ENCODE results near the gene URB2. TPM values are rescaled to one million over a fixed set of nuclear protein-coding genes. Genes with fewer than 3 reads are reported as not detected.

The URB2 gene
- total RNA-seq, 1 donor from 2014 or later = 12.4 TPM

DNA sequence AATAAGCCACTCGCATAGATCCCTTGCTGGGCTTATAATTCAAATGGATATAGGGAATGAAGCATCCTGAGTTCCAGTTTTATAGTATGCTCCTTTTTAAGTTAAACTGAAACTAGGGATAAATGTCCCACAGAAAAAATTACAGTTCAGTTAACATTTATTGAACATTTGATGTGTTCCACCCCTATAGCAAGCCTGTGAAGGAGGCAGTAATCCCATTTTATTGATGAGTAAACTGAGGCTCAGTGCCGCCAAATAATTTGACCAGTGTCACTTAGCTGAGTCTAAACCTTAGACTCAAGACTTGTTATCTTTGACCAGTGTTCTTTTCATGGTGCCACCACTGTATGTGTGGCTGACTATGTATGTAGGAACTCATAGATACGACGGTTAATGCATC, 22.4 kb downstream of the URB2 start:
- no peak for DNase-seq

DNA sequence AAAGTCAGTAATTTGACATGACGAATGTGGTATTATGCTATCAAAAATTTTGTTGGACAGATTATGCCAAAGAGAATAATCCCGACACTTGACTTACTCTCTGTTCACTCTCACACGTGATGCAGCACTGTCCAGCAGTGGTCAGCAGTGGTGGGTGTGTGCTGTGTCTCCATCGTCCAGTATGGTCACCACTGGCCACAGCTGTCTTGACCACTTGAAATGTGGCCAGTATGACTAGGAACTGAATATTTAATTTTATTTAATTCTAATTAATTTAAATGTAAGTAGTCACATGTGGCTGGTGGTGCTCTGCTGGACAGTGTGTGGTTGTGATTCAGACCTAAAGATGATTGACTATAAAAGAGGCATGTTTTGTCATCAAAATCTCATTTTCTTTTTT, 24.0 kb downstream of the URB2 start:
- DNase-seq = no peak

DNA sequence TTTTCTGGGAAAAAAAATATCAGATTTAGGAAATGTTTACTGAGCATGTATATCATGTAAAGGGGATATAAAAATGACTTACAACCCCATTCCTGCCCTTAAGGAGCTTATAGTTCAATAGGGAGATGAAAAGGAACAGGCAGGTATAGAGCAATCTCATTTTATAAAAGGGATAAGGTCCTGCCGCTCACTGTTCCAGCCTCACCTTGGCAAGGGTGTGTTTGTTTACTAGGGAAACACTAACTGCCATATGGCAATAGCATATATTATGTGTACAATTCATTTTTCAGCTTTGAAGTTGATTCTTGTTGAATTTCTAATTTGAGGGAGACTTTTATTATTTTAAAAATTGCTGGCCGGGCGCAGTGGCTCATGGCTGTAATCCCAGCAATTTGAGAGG, 25.5 kb downstream of the URB2 start:
- no peak for DNase-seq

GRCh38 chr1:229653420-229653819, 27.4 kb downstream of the URB2 start:
- DNase-seq = no peak

GRCh38 chr1:229655781-229656180, 29.7 kb downstream of the URB2 start:
- no peak for DNase-seq

GRCh38 chr1:229657993-229658755, 32.1 kb downstream of the URB2 start:
- DNase-seq = no peak

DNA sequence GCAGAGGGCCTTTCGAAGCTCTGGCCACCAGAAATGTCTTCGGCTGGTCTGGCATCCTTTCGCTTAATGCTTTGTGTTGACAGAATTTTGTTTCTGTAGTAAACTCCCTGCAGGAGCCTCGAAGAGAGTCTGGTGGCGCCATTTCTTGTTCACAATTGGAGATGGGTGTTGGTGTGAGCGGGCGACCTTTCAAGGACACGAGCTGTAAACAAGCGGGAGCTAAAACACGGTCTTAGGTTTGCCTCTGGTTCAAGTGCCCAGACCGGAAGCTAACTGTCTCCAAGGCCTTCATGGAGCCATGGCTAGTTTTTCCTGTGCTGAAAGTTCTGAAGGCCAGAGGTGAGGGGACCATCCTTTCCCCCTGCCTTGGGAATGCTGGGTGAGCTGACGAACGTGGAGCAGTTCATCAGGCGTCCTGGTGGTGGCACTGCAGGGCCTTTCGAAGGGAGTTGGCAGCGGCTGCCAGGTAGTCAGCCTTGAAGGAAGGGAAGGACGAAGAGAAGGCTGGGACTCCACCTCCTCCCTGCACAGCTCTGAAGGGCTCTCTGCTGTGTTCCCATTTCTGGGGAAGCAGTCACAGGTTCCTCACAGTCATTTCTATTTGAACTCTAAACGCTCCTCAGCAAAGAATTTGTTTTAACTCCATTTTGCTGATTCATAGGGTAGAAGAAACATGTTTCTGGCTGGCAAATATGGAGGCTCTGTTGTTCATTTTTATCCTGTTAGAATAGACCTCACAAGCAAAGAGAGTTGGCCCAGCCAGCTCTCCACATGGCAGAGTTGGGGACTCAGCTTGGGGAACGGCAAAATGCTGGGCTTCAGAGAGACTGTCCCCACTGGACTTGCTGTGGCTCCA, 35.2 kb downstream of the URB2 start:
- peak; percentile 83 for DNase-seq

DNA sequence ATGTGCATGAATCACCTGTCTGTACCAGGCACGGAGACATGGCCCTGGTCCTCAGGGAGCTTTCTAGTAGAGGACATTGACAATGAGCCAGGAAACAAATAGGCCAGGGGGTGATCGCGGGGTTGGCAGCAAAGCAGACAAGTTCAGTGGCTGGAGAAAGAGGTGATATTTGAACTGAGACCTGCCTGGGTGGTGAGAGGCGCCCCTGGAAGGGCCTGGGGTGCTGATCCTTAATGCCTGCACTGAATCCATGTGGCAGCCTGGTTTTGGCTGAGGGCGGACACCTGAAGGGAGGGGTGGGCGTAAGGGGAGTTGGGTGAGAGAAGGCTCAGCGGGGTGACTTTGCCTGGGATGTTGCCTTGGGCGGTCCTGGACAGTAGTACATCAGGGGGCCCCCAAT, 35.9 kb downstream of the URB2 start:
- no peak for DNase-seq

DNA sequence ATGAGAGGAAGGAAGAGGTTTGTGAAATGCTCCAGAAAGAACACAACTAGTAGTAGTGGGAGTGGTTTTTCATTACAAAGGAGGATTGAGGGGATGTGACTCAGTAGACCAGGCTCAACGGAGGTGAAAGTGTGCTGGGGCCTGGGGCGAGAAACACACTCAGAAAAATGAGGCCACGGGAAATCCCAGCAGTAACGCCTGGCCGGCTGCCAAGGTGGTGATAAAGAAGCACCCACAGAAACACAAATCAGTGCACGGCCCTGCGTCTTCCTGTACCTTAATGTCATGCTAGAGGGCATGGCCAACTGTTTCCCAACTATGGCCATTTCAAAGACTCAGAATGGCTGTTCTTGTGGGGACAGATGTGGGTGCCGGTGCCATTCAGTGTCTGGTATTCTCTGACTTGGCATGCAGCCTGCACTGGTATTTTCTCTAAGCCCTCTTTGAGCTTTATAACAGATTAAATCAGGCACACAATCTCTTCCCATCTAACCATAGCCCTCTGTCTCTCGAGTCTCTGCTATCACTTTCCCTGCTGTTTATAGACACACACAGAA, 38.2 kb downstream of the URB2 start:
- DNase-seq = peak; percentile 82

DNA sequence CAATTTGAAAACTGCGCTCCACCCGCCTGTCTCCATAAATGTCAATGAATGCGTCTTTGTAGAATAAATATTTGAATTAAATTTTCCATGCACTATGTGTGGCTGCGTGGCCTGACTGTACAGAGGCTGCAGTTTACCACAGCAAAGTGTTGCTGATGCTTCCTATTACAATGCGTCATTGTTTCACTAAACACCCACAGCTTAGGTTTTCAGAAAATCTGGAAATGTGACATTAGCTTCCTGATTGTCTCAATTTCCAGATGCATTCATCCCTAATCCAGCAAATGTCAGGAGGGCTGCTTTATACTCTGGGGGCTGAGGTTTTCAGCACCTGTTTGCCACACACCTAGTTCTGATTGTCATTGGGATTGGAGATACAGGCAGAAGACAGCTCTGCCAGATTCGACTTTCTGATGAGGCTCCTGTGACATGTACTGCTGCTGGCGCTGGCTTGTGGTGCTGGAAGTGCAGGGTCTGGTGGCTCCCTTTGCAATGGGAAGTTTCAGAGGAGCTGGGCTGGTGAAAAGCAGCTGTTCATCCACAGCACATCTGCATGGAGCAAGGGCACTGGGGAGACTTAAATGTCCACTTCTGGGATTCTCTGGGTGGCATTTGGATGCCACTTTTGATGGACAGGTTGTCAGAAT, 40.0 kb downstream of the URB2 start:
- no peak for DNase-seq

DNA sequence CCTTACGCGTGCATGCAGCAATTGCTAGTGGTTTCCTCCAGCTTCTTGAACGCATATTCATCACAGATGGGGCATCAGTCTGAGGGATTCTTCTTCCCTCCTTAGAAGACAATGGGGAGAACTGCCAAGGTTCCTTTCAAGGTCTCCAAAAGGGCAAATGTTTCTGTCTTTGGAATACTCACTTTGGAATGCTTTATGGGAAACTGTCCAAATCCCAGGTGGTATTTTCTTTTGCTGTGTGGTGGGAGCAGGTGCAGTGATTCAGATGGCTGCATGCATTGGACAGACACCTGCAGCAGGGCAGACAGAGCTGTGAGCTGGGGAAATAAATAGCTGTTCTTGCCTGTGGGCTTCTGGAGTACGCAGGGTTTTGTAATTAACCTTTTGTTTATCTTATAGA, 40.5 kb downstream of the URB2 start:
- no peak for DNase-seq

- peak; percentile 17 for DNase-seq
Measured at GRCh38 chr1:229669333-229669732, 43.3 kb downstream of the URB2 start.

DNA sequence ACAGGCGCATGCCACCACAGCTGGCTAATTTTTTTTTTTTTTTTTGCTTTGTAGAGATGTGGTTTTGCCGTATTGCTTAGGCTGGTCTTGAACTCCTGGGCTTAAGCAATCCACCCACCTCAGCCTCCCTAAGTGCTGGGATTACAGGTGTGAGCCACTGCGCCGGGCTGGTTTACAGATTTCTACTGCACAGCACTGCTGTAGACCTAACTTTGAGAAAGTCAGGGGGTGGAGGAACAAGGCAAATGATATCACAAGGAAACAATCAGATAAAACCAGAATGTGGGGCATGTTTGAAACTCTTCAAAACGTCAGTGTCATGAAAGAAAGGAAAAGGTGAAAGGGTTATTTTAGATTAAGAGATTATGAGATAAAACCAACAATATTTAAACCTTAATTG, 45.3 kb downstream of the URB2 start:
- DNase-seq = no peak

GRCh38 chr1:229672246-229672645, 46.2 kb downstream of the URB2 start:
- DNase-seq = no peak

DNA sequence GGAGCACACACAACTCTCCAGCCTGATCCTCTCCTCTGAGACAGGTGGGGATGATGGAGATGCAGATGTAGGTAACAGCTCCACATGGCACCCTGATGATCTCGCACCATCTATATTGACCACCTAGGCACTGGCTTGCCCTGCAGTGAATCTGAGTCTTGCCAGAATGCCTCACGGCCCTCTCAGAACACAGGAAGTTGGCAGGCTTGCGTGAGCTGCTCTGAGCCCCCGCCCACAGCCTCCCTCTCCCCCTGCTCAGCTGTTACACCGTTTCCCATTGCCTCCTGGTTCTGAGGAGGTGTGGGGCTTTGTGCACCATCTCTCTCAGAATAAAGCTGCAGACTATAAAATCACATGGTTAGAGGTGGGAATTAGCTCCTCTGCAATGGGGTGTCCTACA, 48.0 kb downstream of the URB2 start:
- no peak for DNase-seq

GRCh38 chr1:229675396-229675795, 49.3 kb downstream of the URB2 start:
- DNase-seq = no peak

DNA sequence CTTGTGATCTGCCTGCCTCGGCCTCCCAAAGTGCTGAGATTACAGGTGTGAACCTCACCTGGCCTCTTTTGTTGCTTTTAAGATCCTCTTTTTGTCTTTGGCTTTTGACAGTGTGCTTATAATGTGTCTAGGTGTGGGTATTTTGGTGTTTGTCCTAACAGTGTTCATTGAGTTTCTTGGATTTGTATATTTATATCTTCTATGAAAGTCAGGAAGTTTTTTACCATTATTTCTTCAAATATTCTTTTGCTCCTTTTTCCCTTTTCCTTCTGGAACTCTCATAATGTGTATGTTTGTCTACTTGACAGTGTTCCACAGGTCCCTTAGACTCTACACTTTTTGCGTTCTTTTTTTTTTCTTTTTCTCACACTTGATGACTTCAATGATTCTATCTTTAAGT, 59.1 kb downstream of the URB2 start:
- no peak for DNase-seq

DNA sequence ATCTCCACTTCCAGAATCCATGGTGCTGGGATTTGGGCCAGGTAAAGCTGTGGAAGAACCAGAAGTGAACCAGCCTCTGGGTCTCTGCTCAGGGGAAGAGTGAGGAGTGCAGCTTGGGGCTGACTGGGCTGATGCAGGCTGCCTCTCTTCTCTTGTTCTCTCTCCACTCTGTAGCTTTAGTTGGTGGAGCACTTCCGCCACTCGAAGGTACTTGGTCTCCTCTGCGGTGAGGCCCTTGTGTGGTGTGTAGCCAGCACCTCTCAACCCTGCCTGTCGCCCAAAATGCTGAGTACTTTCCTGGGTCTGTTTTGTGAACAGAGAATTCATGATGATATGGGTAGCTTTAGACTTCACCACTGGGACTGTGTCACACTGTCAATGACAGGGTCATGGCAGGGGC, 63.2 kb downstream of the URB2 start:
- no peak for DNase-seq

- DNase-seq = no peak
Measured at GRCh38 chr1:229689904-229690303, 63.9 kb downstream of the URB2 start.

- DNase-seq = no peak
Measured at GRCh38 chr1:229690662-229691061, 64.6 kb downstream of the URB2 start.

- DNase-seq = no peak
Measured at GRCh38 chr1:229691362-229691761, 65.3 kb downstream of the URB2 start.

DNA sequence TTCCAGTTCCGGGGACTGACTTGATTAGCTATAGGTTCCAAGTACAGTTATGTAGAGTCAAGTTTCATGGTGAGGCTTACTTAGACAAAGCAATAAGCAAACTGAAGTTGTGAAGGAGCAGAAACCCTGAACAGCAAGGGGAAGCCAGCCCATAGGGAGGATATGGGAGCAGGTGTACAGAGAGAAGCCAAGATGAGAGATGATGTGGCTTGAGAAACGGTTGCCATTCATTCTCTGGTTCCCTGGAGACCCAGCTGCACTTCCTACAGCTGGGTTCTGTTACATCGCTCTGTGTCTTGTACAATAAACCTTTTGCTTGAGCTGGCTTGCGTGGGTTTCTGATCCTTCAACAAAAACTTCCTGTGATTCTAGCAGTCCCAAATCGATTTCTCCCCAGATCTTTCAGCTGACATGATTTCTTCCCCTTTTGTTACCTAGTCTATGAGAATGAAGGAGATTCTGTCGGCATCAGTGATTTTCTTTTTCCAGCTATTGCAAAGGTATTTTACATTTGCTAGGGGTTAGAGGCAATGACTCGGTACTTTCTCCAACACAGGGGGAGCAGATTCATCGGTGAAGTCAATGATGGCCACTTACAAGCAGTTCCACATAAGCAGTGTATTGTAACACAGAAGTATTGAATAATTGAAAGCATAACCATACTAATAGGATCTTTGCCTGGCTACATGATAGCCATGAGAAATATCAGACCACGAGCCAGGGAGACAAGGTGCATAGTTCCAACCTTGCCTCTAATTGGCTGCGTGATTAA, 67.3 kb downstream of the URB2 start:
- no peak for DNase-seq
